ENCODE data around the gene PROP1.
"Not testable (repeated sequence)": the region's sequence is repeated elsewhere in the genome, so short reads cannot be mapped to it uniquely, and the experiment has no call there.

The PROP1 gene

DNA sequence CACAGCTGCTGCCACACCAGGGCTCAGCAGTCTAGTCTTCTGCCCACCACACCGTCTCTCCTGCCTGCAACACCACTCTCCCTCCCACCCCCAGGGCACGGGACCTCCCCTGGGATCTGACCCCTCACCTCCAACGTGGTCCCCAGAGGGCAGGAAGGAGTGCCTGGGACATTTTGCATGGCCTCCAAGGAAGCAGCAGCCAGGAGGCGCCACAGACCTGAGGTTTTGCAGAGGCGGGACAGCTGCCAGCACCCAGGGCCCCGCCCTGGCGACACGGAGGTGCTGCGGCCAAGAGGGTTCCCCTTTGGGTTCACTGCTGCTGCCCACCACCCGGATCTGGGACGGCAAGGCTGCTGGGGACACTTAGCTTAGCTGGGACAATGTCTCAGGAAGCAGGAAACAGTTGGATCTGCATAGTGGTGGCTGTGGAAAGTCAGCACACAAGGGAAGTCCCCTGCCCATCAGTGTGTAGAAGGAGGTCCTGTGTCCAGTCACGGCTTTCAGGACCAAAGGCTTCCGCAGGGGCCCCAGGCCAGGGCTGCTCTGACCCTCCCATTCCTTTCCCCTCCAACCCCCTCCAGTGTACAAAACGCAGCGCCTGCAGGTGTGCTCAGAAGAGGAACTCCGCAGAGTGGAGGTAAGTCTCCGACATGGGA lies 13.8 kb downstream of the PROP1 start:
- CTCF ChIA-PET: interaction anchor here (1.0 to 1.6 kb wide), 2 partner anchors 79 to 93 kb away, joined by 3 read pairs; no protein-coding TSS in a partner anchor

DNA sequence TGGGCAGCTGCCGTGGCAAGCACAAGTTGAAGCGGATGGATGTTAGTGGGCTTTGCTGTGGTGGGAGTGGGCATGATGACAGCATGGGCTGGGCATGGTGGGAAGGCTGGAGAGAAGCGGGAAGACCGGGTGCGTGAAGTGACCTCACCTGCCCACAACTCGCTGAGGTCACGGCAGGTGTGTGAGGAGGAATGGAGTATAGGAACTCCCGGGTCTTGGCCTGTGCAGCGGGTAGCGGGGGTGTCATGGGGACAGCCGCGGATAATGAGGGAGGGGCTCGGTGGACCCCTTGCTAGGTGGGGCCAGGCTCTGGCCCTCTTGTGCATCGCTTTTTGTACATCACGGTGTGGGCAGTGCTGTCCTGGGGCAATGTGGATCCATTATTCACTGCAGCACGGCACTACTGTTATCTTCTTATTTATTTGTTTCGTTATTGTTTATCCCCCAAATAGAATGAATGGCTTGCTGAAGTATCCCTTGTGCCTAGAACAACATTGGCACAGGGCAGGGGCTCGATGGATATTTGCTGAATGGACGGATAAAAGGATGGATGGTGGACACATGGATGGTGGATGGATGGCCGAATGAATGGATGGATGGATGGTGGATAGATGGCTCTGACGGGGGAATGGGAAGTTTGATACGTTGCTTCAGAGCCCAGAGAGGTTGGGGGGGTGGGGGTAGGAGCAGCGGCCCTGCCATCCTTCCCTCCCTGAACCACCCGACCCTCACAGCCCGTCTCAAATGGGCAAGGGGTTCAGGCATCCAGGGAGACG lies 14.6 kb downstream of the PROP1 start:
- H3K27ac ChIP-seq (ENCODE audit: insufficient read depth in 1 of 2, low read depth in 1 of 2, low read length in 2 of 2, poor library complexity in 1 of 2, severe bottlenecking in 2 of 2): no peak overlapping the region
- WGBS (ENCODE audit: insufficient coverage): 89% methylated on average over 16 of the region's 26 CpGs
- DNase-seq: no peak
- ChIA-PET CTCF (interaction anchor here (1.6 kb wide), 1 partner anchor 93 kb away, joined by 3 read pairs; no protein-coding TSS in a partner anchor), POLR2A (no interaction called here)
- H3K4me1 ChIP-seq (ENCODE audit: control extremely low read depth in 1 of 4, control insufficient read depth in 4 of 4, insufficient read depth in 4 of 4, low read length in 3 of 4): peaks cover 0 to 17% (median 6%) of the 10 kb centered on the region in 4 experiments
- H3K4me3 ChIP-seq (ENCODE audit: control insufficient read depth in 1 of 7, extremely low read depth in 1 of 7, insufficient read depth in 4 of 7, low read depth in 2 of 7, low read length in 6 of 7): no peak overlapping the region
- peaks cover 6 to 69% (median 26%) of the 10 kb centered on the region in 5 experiments for H3K27me3 ChIP-seq (replicated peaks in 2 of 5; ENCODE audit: control insufficient read depth in 4 of 5, insufficient read depth in 5 of 5, low read length in 4 of 5)
- H3K36me3 ChIP-seq (ENCODE audit: control insufficient read depth in 4 of 4, insufficient read depth in 4 of 4, low read length in 3 of 4): no peaks in the 10 kb centered on the region
- H3K9me3 ChIP-seq (ENCODE audit: control extremely low read depth in 1 of 5, control insufficient read depth in 4 of 5, insufficient read depth in 2 of 5, low read depth in 1 of 5, low read length in 4 of 5): no peaks in the 10 kb centered on the region

More for the DNA sequence above, 13.8 kb downstream of the PROP1 start:
- Histone ChIP-seq H3K27me3 (replicated peaks in 2 of 5; ENCODE audit: control insufficient read depth in 4 of 5, insufficient read depth in 5 of 5, low read length in 4 of 5) (peaks cover 7 to 77% (median 26%) of the 10 kb centered on the region in 5 experiments), H3K4me3 (ENCODE audit: control insufficient read depth in 1 of 7, extremely low read depth in 1 of 7, insufficient read depth in 4 of 7, low read depth in 2 of 7, low read length in 6 of 7) (no peak overlapping the region), H3K9me3 (ENCODE audit: control extremely low read depth in 1 of 5, control insufficient read depth in 4 of 5, insufficient read depth in 2 of 5, low read depth in 1 of 5, low read length in 4 of 5) (no peaks in the 10 kb centered on the region), H3K36me3 (ENCODE audit: control insufficient read depth in 4 of 4, insufficient read depth in 4 of 4, low read length in 3 of 4) (no peaks in the 10 kb centered on the region), H3K27ac (ENCODE audit: insufficient read depth in 1 of 2, low read depth in 1 of 2, low read length in 2 of 2, poor library complexity in 1 of 2, severe bottlenecking in 2 of 2) (no peak overlapping the region), H3K4me1 (ENCODE audit: control extremely low read depth in 1 of 4, control insufficient read depth in 4 of 4, insufficient read depth in 4 of 4, low read length in 3 of 4) (peaks cover 0 to 17% (median 6%) of the 10 kb centered on the region in 4 experiments)
- peak; percentile 50 to 63 (median 51) for DNase-seq
- POLR2A ChIA-PET: no interaction called here
- WGBS (ENCODE audit: insufficient coverage): 10% methylated on average over 10 of the region's 17 CpGs

DNA sequence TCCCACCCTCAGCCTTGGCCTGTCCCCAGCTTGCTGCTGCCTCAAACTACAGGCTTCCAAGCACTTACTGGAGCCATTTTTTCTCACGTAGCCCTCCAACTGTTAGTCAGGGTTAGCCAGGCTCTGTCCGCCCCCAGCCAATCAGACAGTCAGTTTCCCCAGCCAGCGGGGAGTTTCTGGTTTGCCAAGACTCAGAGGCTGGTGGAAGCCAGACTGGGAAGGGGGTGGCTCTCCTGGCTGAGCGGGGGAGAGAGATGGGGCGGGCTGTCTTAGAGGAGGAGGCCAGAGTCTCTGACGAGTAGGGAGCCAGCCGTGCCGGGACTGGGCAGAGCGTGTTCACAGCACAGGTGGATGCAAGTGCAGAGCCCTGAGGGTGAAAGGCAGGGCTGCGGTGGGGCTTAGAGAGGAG lies 15.3 kb downstream of the PROP1 start:
- ChIA-PET POLR2A (no interaction called here), CTCF (interaction anchor here (0.6 kb wide), 1 partner anchor 1090 kb away, joined by 3 read pairs; no protein-coding TSS in a partner anchor)
- H3K9me3 ChIP-seq (ENCODE audit: control extremely low read depth in 1 of 5, control insufficient read depth in 4 of 5, insufficient read depth in 2 of 5, low read depth in 1 of 5, low read length in 4 of 5): no peaks in the 10 kb centered on the region
- H3K4me1 ChIP-seq (ENCODE audit: control extremely low read depth in 1 of 4, control insufficient read depth in 4 of 4, insufficient read depth in 4 of 4, low read length in 3 of 4): peaks cover 0 to 17% (median 6%) of the 10 kb centered on the region in 4 experiments
- DNase-seq: no peak
- no peak overlapping the region for H3K27ac ChIP-seq (ENCODE audit: insufficient read depth in 1 of 2, low read depth in 1 of 2, low read length in 2 of 2, poor library complexity in 1 of 2, severe bottlenecking in 2 of 2)
- 63% methylated on average over 8 of the region's 10 CpGs for WGBS (ENCODE audit: insufficient coverage)
- H3K27me3 ChIP-seq (replicated peaks in 2 of 5; ENCODE audit: control insufficient read depth in 4 of 5, insufficient read depth in 5 of 5, low read length in 4 of 5): peaks cover 0 to 62% (median 26%) of the 10 kb centered on the region in 5 experiments
- no peaks in the 10 kb centered on the region for H3K36me3 ChIP-seq (ENCODE audit: control insufficient read depth in 4 of 4, insufficient read depth in 4 of 4, low read length in 3 of 4)
- no peak overlapping the region for H3K4me3 ChIP-seq (ENCODE audit: control insufficient read depth in 1 of 7, extremely low read depth in 1 of 7, insufficient read depth in 4 of 7, low read depth in 2 of 7, low read length in 6 of 7)

DNA sequence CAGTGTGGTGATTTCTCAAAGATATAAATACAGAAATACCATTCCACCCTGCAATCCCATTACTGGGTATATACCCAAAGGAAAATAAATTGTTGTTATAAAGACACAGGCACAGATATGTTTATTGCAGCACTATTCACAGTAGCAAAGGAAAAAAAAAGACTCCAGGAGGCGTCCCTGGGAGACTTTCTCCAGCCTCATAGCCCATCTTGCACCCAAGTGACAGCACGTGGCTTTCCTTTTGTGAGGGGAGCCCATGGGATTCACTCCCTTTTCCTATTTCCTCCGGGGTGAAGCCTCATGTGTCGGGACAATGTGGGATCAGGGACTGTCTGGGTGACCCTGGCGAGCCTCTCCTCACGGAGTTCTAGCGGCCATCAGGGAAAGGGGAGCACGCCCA lies 18.4 kb downstream of the PROP1 start:
- H3K9me3 ChIP-seq (ENCODE audit: control extremely low read depth in 1 of 5, control insufficient read depth in 4 of 5, insufficient read depth in 2 of 5, low read depth in 1 of 5, low read length in 4 of 5); H3K36me3 ChIP-seq (ENCODE audit: control insufficient read depth in 4 of 4, insufficient read depth in 4 of 4, low read length in 3 of 4); H3K4me3 ChIP-seq (ENCODE audit: control insufficient read depth in 1 of 7, extremely low read depth in 1 of 7, insufficient read depth in 4 of 7, low read depth in 2 of 7, low read length in 6 of 7); POLR2A ChIA-PET; CTCF ChIA-PET; DNase-seq; H3K27ac ChIP-seq (ENCODE audit: insufficient read depth in 1 of 2, low read depth in 1 of 2, low read length in 2 of 2, poor library complexity in 1 of 2, severe bottlenecking in 2 of 2); H3K4me1 ChIP-seq (ENCODE audit: control extremely low read depth in 1 of 4, control insufficient read depth in 4 of 4, insufficient read depth in 4 of 4, low read length in 3 of 4): not testable (repeated sequence)
- no CpG with 5 or more reads among the region's 8 CpGs for WGBS (ENCODE audit: insufficient coverage)
- peaks cover 0 to 35% (median 11%) of the 10 kb centered on the region in 5 experiments for H3K27me3 ChIP-seq (replicated peaks in 2 of 5; ENCODE audit: control insufficient read depth in 4 of 5, insufficient read depth in 5 of 5, low read length in 4 of 5)

DNA sequence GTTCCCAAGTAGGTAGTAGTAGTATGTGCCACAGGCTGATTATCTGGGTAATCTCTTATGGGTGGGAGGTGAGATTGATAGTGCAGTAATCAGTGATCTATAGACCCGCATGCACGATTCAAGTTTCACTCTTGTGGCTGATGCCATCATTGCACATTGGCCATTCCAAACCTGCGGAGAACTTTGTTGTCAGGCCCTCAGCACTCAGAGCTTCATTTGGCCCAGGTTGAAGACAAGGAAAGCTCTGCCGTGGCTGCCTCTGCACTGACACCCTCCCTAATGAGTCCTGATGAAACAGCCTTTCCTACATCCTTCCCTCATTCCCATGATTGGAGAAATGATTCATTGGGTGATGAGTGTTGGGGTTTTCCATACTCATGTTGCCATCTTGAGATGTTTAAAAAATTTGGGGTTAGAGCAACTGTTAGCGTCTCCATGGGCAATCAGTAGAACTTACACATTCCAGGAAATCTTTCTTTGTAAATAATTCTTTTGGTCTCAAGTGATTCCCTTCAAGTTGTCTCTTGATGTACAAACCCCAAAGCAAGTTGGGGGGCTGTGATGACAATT lies 22.9 kb downstream of the PROP1 start:
- POLR2A ChIA-PET: no interaction called here
- WGBS (ENCODE audit: insufficient coverage): 92% methylated on average over 3 of the region's 5 CpGs
- no peaks in the 10 kb centered on the region for H3K36me3 ChIP-seq (ENCODE audit: control insufficient read depth in 4 of 4, insufficient read depth in 4 of 4, low read length in 3 of 4)

DNA sequence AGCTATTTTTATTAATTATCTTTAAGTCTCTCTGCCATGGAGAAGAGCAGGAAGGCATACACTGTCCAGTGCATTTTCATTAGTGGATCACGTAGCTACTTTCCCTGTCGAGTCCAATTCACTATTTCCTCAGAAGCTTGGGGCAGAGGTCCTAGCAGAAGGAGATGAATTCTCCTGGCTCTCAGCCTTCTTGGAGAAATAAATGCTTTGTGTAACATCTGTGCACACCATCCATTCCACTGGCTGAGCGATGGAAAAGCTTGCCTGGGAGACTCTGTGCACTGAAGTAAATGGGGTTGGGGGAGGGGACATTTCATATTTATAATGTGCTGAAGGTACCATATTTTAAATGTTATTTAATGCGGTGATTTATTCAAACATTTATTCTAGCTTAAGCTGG lies 23.4 kb downstream of the PROP1 start:
- Histone ChIP-seq H3K9me3 (ENCODE audit: control extremely low read depth in 1 of 5, control insufficient read depth in 4 of 5, insufficient read depth in 2 of 5, low read depth in 1 of 5, low read length in 4 of 5) (peaks cover 0 to 3% (median 0%) of the 10 kb centered on the region in 5 experiments), H3K27me3 (replicated peaks in 2 of 5; ENCODE audit: control insufficient read depth in 4 of 5, insufficient read depth in 5 of 5, low read length in 4 of 5) (peaks cover 0 to 22% (median 5%) of the 10 kb centered on the region in 5 experiments), H3K27ac (ENCODE audit: insufficient read depth in 1 of 2, low read depth in 1 of 2, low read length in 2 of 2, poor library complexity in 1 of 2, severe bottlenecking in 2 of 2) (no peak overlapping the region), H3K4me1 (ENCODE audit: control extremely low read depth in 1 of 4, control insufficient read depth in 4 of 4, insufficient read depth in 4 of 4, low read length in 3 of 4) (no peaks in the 10 kb centered on the region), H3K4me3 (ENCODE audit: control insufficient read depth in 1 of 7, extremely low read depth in 1 of 7, insufficient read depth in 4 of 7, low read depth in 2 of 7, low read length in 6 of 7) (no peak overlapping the region), H3K36me3 (ENCODE audit: control insufficient read depth in 4 of 4, insufficient read depth in 4 of 4, low read length in 3 of 4) (no peaks in the 10 kb centered on the region)
- WGBS (ENCODE audit: insufficient coverage): 94% methylated on average over 2 of the region's 4 CpGs
- ChIA-PET CTCF (no interaction called here), POLR2A (no interaction called here)
- no peak for DNase-seq

More for the DNA sequence above, 22.9 kb downstream of the PROP1 start:
- peaks cover 0 to 25% (median 5%) of the 10 kb centered on the region in 5 experiments for H3K27me3 ChIP-seq (replicated peaks in 2 of 5; ENCODE audit: control insufficient read depth in 4 of 5, insufficient read depth in 5 of 5, low read length in 4 of 5)
- H3K27ac ChIP-seq (ENCODE audit: insufficient read depth in 1 of 2, low read depth in 1 of 2, low read length in 2 of 2, poor library complexity in 1 of 2, severe bottlenecking in 2 of 2): no peak overlapping the region
- no peaks in the 10 kb centered on the region for H3K4me1 ChIP-seq (ENCODE audit: control extremely low read depth in 1 of 4, control insufficient read depth in 4 of 4, insufficient read depth in 4 of 4, low read length in 3 of 4)
- DNase-seq: no peak
- CTCF ChIA-PET: no interaction called here
- peaks cover 0 to 3% (median 0%) of the 10 kb centered on the region in 5 experiments for H3K9me3 ChIP-seq (ENCODE audit: control extremely low read depth in 1 of 5, control insufficient read depth in 4 of 5, insufficient read depth in 2 of 5, low read depth in 1 of 5, low read length in 4 of 5)
- no peak overlapping the region for H3K4me3 ChIP-seq (ENCODE audit: control insufficient read depth in 1 of 7, extremely low read depth in 1 of 7, insufficient read depth in 4 of 7, low read depth in 2 of 7, low read length in 6 of 7)

DNA sequence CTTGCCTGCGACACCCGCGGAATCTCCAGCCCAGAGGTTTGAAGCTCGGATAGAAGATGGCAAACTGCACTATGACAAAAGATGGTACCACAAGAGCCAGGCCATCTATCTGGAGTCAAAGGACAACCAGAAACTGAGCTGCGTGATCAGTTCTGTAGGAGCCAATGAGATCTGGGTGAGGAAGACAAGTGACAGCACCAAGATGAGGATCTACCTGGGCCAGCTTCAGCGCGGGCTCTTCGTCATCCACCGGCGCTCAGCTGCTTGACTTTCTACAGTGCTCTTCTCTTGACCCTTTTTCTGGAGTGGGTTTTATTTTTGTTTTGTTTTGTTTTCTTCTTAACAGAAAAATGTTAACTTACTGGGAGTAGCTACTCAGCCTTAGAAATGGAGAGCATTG lies 24.0 kb downstream of the PROP1 start:
- H3K27ac ChIP-seq (ENCODE audit: insufficient read depth in 1 of 2, low read depth in 1 of 2, low read length in 2 of 2, poor library complexity in 1 of 2, severe bottlenecking in 2 of 2); CTCF ChIA-PET; H3K36me3 ChIP-seq (ENCODE audit: control insufficient read depth in 4 of 4, insufficient read depth in 4 of 4, low read length in 3 of 4); POLR2A ChIA-PET; H3K4me3 ChIP-seq (ENCODE audit: control insufficient read depth in 1 of 7, extremely low read depth in 1 of 7, insufficient read depth in 4 of 7, low read depth in 2 of 7, low read length in 6 of 7); DNase-seq; H3K4me1 ChIP-seq (ENCODE audit: control extremely low read depth in 1 of 4, control insufficient read depth in 4 of 4, insufficient read depth in 4 of 4, low read length in 3 of 4); H3K9me3 ChIP-seq (ENCODE audit: control extremely low read depth in 1 of 5, control insufficient read depth in 4 of 5, insufficient read depth in 2 of 5, low read depth in 1 of 5, low read length in 4 of 5): not testable (repeated sequence)
- 98% methylated on average over 10 of the region's 10 CpGs for WGBS (ENCODE audit: insufficient coverage)
- peaks cover 0 to 21% (median 5%) of the 10 kb centered on the region in 5 experiments for H3K27me3 ChIP-seq (replicated peaks in 2 of 5; ENCODE audit: control insufficient read depth in 4 of 5, insufficient read depth in 5 of 5, low read length in 4 of 5)
